Testis (tissue), 2 donors: ENCODE measurements around the gene OPCML.

ENCODE experiments used
- POLR2A ChIP-seq: fragments of 450-650 bp; IDR thresholded peaks from one replicate; pipeline ENCODE4 v1.6.1; 2017; ENCODE audit warnings: antibody characterized with exemption, mild to moderate bottlenecking, moderate library complexity
- TF ChIP-seq, protein P1 (sequence below), 3 experiments: fragments of 450-650 bp in 2 of 3; fragments of 200-600 bp in 1 of 3; sonication (generic) in 1 of 3; IDR thresholded peaks; one replicate each; pipeline ENCODE4 v1.5.1; 2016 to 2019; ENCODE audit warnings: antibody characterized with exemption in 3 of 3, mild to moderate bottlenecking in 2 of 3, moderate library complexity in 1 of 3

DNA sequence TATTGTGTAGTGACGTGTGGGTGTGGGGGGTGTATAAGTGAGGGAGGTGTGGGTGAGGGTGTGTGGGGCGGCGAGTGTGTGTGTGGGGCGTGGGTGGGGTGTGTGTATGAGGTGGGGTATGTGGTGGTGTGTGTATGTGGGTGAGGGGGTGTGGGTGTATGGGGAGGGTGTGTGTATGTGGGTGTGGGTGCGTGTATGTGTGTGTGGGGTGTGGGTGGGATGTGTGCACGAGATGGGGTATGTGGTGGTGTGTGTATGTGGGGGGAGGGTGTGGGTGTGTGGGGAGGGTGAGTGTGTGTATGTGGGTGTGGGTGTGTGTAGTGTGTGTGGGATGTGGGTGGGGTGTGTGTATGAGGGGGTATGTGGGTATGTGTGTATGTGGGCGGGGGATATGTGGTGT, 205.5 kb downstream of the OPCML start:
- TF ChIP-seq, protein P1, sequence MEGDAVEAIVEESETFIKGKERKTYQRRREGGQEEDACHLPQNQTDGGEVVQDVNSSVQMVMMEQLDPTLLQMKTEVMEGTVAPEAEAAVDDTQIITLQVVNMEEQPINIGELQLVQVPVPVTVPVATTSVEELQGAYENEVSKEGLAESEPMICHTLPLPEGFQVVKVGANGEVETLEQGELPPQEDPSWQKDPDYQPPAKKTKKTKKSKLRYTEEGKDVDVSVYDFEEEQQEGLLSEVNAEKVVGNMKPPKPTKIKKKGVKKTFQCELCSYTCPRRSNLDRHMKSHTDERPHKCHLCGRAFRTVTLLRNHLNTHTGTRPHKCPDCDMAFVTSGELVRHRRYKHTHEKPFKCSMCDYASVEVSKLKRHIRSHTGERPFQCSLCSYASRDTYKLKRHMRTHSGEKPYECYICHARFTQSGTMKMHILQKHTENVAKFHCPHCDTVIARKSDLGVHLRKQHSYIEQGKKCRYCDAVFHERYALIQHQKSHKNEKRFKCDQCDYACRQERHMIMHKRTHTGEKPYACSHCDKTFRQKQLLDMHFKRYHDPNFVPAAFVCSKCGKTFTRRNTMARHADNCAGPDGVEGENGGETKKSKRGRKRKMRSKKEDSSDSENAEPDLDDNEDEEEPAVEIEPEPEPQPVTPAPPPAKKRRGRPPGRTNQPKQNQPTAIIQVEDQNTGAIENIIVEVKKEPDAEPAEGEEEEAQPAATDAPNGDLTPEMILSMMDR (IDR thresholded peaks at IDR 0.05) = no peak
- no peak for TF ChIP-seq POLR2A
